IPS-20b (cell line): ENCODE measurements around the gene BBLN.

Experiments
- H3K27ac ChIP-seq: one replicate; pipeline ENCODE4 v1.5.1; 2013; ENCODE audit warnings: low read length
- H3K27me3 ChIP-seq: 2 replicates; pipeline ENCODE4 v1.6.1; 2013; ENCODE audit warnings: mild to moderate bottlenecking, low read length, inconsistent platforms; ENCODE audit not compliant: insufficient read depth
- H3K36me3 ChIP-seq: 2 replicates; pipeline ENCODE4 v1.6.1; 2013; ENCODE audit warnings: low read depth, mild to moderate bottlenecking, inconsistent platforms, low read length, moderate library complexity; ENCODE audit not compliant: insufficient read depth
- H3K4me1 ChIP-seq: 2 replicates; pipeline ENCODE4 v1.6.1; 2013; ENCODE audit warnings: mild to moderate bottlenecking, control low read depth, inconsistent platforms, low read length, moderate library complexity; ENCODE audit not compliant: insufficient read depth
- H3K4me3 ChIP-seq: 2 replicates; pipeline ENCODE4 v1.5.1; 2013; ENCODE audit warnings: mild to moderate bottlenecking, low read length, inconsistent platforms
- H3K9ac ChIP-seq: 2 replicates; pipeline ENCODE4 v1.6.1; 2013; ENCODE audit warnings: low read depth, mild to moderate bottlenecking, inconsistent platforms, low read length, moderate library complexity
- H3K9me3 ChIP-seq: 2 replicates; pipeline ENCODE4 v1.6.1; 2013; ENCODE audit warnings: mild to moderate bottlenecking, low read depth, low read length, inconsistent platforms; ENCODE audit not compliant: insufficient read depth

BBLN gene

GRCh38 chr9:128205296-128205944, 45.4 kb downstream of the BBLN start:
- Histone ChIP-seq H3K4me1 (peaks cover 9% of the 10 kb centered on the region), H3K27ac (no peak overlapping the region), H3K36me3 (peaks cover 4% of the 10 kb centered on the region; the same call in 1 of the 2 replicates), H3K9ac (no peak overlapping the region), H3K4me3 (no peak overlapping the region), H3K27me3 (no peaks in the 10 kb centered on the region; the same call in 1 of the 2 replicates), H3K9me3 (no peaks in the 10 kb centered on the region)

- H3K4me3 ChIP-seq = no peak overlapping the region
- H3K27me3 ChIP-seq = no peaks in the 10 kb centered on the region; the same call in 1 of the 2 replicates
- no peak overlapping the region for H3K9ac ChIP-seq
- no peaks in the 10 kb centered on the region for H3K9me3 ChIP-seq
- peaks cover 9% of the 10 kb centered on the region for H3K4me1 ChIP-seq
- H3K36me3 ChIP-seq = peaks cover 4% of the 10 kb centered on the region; the same call in 1 of the 2 replicates
- H3K27ac ChIP-seq = no peak overlapping the region
Observed at GRCh38 chr9:128206484-128206883, 46.4 kb downstream of the BBLN start.

DNA sequence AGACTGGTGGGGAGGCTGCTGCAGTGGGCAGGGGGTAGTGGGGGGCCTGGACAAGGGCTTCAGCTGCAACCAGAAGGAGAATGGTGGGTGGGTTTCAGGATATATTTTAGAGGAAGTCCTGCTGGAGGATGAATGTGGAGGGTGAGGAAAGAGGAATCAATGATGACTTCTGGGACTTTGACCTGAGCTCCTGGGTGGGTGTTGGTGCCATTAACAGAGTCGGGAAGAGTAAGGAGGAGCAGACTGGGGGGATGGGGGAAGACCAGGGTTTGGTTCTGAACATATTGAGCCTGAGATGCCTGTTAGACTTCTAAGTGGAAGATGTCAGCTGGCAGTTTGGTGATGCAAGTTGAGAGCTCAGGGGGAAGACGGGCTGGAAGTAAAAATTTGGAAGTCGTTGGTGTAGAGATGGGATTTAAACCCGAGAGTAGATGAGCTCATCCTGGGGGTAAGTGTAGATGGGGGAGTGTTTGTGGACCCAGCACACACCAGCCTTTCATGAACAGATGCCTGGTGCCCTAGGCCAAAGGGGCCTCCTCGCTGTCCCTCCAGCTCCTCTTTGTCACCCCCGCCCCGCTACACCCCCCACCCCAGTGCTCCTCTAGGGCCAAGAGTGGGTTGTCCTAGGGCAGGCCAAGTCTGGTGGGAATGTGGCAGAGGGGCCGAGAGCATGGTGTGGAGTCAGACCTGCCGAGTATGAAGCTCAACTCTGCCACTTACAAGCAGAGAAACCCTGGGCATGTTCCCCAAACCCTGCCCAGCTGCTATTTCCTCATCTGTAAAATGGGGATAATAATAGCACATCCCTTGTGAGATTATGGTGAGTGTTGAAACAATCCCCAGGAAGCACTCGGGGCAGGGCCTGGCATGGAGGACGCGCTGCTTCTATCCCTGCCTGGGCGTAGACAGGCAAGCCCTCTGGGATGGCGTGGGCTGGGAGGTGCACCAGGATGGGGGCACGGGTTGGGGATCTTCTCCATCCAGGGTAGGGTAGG, 47.1 kb downstream of the BBLN start:
- Histone ChIP-seq H3K9me3 (no peaks in the 10 kb centered on the region), H3K27me3 (no peaks in the 10 kb centered on the region; the same call in 1 of the 2 replicates), H3K27ac (no peak overlapping the region), H3K36me3 (peaks cover 4% of the 10 kb centered on the region; the same call in 1 of the 2 replicates), H3K4me1 (peaks cover 9% of the 10 kb centered on the region), H3K4me3 (no peak overlapping the region), H3K9ac (no peak overlapping the region)

- Histone ChIP-seq H3K27me3 (no peaks in the 10 kb centered on the region; the same call in 1 of the 2 replicates), H3K9ac (no peak overlapping the region), H3K27ac (no peak overlapping the region), H3K36me3 (peaks cover 4% of the 10 kb centered on the region; the same call in 1 of the 2 replicates), H3K4me1 (peaks cover 7% of the 10 kb centered on the region), H3K9me3 (no peaks in the 10 kb centered on the region), H3K4me3 (no peak overlapping the region)
Observed at GRCh38 chr9:128208386-128208785, 48.3 kb downstream of the BBLN start.

DNA sequence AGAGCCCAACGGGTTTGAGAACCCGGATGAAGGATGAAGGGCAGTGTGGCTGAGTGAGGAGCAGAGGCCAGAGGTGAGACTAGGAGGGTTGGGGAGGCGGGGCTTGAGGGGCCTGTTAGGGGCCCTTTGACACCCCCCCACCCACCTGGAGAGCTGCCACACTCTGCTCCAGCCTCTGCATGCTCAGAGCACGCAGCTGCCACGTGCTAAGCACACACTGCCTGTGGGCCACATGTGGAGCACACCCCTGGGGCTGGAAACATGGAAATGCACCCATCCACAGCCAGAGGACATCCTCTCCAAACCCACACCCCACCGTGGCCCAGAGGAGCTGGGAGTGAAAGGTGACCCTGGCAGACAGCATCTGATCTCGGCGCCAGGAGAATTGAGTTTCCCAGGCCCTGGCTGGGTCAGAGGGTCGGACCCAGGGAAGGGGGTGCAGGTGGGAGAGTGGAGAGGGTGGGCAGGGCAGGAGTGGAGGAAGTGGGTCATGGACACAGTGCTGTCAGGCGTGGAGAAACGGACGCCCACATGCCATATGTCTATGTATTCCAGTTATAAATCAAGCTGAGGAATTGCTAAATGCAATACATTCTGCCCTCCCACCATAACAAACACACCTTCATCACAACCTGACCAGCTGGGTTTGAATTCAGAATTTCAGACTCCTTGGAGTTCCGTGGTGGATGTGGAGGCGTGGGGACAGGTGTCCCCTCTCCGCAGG, 49.0 kb downstream of the BBLN start:
- no peaks in the 10 kb centered on the region; the same call in 1 of the 2 replicates for H3K27me3 ChIP-seq
- H3K9me3 ChIP-seq = no peaks in the 10 kb centered on the region
- peaks cover 7% of the 10 kb centered on the region for H3K4me1 ChIP-seq
- no peak overlapping the region for H3K27ac ChIP-seq
- H3K4me3 ChIP-seq = no peak overlapping the region
- peaks cover 6% of the 10 kb centered on the region for H3K36me3 ChIP-seq
- H3K9ac ChIP-seq = no peak overlapping the region

DNA sequence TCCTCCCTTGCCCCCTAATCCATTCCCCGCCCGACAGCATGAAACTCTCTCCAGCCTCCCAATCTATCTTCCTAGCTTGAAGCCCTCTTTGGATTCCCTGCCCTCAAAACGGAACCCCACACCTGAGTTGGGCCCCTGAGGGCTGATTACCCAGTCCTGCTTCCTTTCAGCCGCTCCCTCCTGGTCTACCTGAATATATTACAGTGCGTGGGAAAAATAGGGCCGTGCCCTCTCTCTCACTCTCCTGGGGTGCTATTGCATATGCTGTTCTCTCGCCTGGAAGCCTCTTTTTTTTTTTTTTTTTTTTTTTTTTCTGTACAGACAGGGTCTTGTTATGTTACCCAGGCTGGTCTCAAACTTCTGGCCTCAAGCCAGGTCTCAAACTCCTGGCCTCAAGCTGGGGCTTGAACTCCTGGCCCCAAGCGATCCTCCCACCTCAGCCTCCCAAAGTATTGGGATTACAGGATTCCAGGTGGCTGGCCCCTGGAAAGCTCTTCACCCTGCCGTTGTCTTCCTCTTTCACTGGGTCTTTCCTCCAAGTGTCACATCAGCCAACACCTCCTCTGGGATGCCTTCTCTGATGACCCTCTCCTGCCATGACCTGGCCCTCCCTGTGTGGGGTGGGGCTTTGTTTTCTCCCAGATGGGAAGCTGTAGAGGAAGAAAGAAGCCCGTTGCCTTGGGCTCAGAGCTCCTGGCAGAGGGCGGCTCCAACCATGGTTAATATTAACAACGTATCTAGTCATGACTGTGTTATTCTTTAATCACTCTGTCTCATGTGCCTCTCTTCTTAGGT, 51.3 kb downstream of the BBLN start:
- Histone ChIP-seq H3K27me3 (no peaks in the 10 kb centered on the region), H3K9me3 (no peaks in the 10 kb centered on the region), H3K9ac (no peak overlapping the region), H3K4me1 (no peaks in the 10 kb centered on the region), H3K36me3 (peaks cover 8% of the 10 kb centered on the region), H3K27ac (no peak overlapping the region), H3K4me3 (no peak overlapping the region)

DNA sequence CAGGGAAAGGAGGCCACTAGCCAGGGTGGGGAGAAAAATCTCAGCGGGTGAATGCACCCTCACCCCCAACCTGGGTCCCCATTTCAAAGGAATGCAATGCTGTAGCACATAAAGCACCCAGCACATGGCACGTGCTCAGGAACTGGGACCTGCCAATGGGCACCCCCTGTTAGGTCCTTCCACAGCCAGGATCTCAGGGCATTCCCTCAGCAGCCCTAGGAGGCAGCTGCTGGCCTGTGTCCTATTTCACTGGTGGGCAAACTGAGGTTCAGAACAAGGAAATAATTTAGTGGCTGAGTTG, 51.9 kb downstream of the BBLN start:
- Histone ChIP-seq H3K27ac (no peak overlapping the region), H3K9me3 (no peaks in the 10 kb centered on the region), H3K4me3 (no peak overlapping the region), H3K9ac (no peak overlapping the region), H3K4me1 (no peaks in the 10 kb centered on the region), H3K27me3 (no peaks in the 10 kb centered on the region), H3K36me3 (peaks cover 8% of the 10 kb centered on the region)
